Mammary epithelial cell (primary cell): ENCODE data around the gene RPS6KA2.

Experiments
- CTCF ChIP-seq, 2 donors: IDR thresholded peaks in 1 of 2; conservative IDR thresholded peaks in 1 of 2; 2 replicates each; pipeline ENCODE4 v1.5.1; 2011 to 2012; ENCODE audit warnings: inconsistent platforms in 2 of 2, low read length in 2 of 2, mild to moderate bottlenecking in 2 of 2, control low read depth in 1 of 2, low read depth in 1 of 2; ENCODE audit not compliant: insufficient read depth in 1 of 2; ENCODE audit errors: extremely low read depth in 1 of 2
- EZH2 ChIP-seq: IDR thresholded peaks from 2 replicates; pipeline ENCODE4 v1.6.1; 2012; ENCODE audit warnings: low read length, inconsistent platforms, borderline replicate concordance

- TF ChIP-seq CTCF (conservative IDR thresholded peaks at IDR 0.05 in 1 of 2, IDR thresholded peaks at IDR 0.05 in 1 of 2; ENCODE audit: extremely low read depth in 1 of 2, insufficient read depth in 1 of 2, low read depth in 1 of 2, low read length in 2 of 2) (no peak), EZH2 (no peak)
Observed at GRCh38 chr6:166493427-166494100, 133.5 kb downstream of the RPS6KA2 start.
